Stimulated activated CD8-positive, alpha-beta memory T cell treated with anti-CD3 and anti-CD28 coated beads, Interleukin-4, amount 100 ng/mL, for 48 hours (primary cell): ENCODE data around the gene DNAJC19.

Source experiments
- DNase-seq: peaks from one replicate; pipeline ENCODE4 v3.0.0-alpha.2; 2020

DNAJC19 gene

DNA sequence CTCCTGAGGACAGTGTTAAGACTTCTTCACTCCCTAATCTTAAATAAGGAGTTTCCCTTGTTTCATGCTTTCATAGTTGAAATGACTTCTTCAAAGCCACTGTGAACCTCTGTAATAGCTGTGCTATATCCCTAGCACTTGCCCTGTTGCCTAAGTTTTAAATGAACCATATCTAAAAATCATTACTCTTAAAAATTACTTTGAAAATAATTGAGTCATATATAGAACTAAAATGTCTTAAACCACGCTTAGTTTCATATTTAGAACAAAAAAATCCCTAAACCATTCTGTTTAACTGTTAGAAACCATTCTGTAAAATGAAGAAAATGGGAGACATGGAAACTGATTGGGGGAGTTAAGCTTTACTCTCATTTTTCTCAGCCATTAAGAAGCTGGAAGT is 29.8 kb downstream of the DNAJC19 start:
- DNase-seq: no peak

DNA sequence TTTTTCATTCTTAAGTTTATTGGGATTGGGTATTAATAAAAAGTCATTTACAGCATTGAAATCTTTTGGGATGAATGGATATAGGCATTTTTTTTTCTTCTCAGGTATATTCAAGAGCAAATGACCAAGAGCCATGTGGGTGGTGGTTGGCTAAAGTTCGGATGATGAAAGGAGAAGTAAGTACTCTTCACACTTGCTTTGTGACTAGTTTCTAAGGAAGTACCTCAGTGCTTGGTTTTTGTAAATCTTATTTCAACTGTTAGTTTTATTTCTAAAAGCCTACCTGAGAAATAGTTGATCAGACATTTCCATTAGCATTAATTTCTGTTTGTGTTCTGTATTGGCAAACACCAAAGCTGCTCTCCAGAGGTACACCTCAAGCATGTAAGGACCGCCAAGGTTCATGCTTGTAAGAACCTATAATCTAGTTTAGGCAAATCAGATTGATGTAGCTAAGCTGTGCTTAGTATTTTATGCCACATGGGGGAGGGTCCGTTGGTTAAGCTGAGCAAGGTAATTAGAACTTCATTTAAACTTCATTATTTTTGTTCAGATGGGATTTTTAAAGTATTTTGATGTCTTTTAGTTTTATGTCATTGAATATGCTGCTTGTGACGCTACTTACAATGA is 41.7 kb downstream of the DNAJC19 start:
- DNase-seq: no peak

DNA sequence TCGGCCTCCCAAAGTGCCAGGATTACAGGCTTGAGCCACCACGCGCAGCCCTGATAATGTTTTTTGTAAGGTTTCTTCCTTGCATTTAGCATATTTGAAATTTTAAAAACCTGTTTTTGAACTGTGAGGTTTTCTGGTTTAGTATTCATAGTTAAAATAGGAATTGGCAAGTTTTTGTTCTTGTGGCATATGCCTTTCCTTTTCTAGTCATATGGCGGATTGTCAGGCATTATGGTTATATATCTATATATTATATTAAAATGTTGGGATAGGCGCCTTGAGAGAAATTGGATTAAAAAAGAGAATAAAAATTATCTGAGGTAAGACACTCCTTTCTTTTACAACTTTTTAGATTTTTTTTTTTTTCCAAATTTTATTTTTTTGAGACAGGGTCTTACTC is 48.7 kb downstream of the DNAJC19 start:
- no peak for DNase-seq

DNA sequence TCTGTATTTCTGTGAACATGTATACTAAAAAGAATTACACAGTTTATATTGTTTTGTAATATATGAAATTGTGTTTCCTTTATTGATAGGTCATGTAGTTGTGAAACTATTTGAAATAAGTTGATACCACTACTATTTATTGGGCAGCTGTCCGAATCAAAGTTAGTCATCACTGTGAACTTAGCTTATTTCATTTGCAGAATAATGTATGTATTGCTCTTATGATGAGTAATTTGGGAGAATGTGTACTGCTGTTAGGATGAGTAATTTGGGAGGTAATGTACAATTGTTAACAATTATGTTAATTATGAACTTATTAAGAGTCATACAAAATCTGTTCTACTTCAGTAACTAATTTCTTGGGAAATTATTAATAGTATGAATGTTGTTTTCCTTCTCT is 54.9 kb downstream of the DNAJC19 start:
- DNase-seq: no peak
